Tibial nerve (tissue), 4 donors: Measurements from ENCODE around the gene MORC2.

Experiments
- CTCF ChIP-seq, 5 experiments: fragments of 200-600 bp in 3 of 5; fragments of 450-650 bp in 2 of 5; sonication (generic) in 3 of 5; IDR thresholded peaks; one replicate each; pipeline ENCODE4 v1.5.1; 2016 to 2019; ENCODE audit warnings: antibody characterized with exemption in 5 of 5, mild to moderate bottlenecking in 3 of 5, moderate library complexity in 2 of 5
- EP300 ChIP-seq, 2 donors: sonication (generic); formaldehyde crosslinking; IDR thresholded peaks; one replicate each; pipeline ENCODE4 v1.6.1; 2017; ENCODE audit warnings: antibody characterized with exemption in 2 of 2, mild to moderate bottlenecking in 1 of 2
- POLR2A ChIP-seq, 2 donors: fragments of 450-650 bp; IDR thresholded peaks; one replicate each; pipeline ENCODE4 v1.6.1; 2017; ENCODE audit warnings: antibody characterized with exemption in 2 of 2, mild to moderate bottlenecking in 2 of 2, moderate library complexity in 2 of 2

GRCh38 chr22:30998329-30998728, 29.8 kb upstream of the MORC2 start:
- no peak for TF ChIP-seq CTCF (IDR thresholded peaks at IDR 0.05)
- TF ChIP-seq POLR2A (IDR thresholded peaks at IDR 0.05), result no peak
- no peak for TF ChIP-seq EP300 (IDR thresholded peaks at IDR 0.05)
